C1 segment of cervical spinal cord (tissue), 14 donors: ENCODE results near the gene MYOM3.
"Not testable (repeated sequence)": the region's sequence is repeated elsewhere in the genome, so short reads cannot be mapped to it uniquely, and the experiment has no call there.

Experiments
- DNase-seq, 14 donors: peaks; one replicate each; lab custom pipeline; 2025; lab: John Stamatoyannopoulos, UW

MYOM3 gene

GRCh38 chr1:24030976-24031516 is 80.9 kb downstream of the MYOM3 start:
- not testable (repeated sequence) for DNase-seq

DNA sequence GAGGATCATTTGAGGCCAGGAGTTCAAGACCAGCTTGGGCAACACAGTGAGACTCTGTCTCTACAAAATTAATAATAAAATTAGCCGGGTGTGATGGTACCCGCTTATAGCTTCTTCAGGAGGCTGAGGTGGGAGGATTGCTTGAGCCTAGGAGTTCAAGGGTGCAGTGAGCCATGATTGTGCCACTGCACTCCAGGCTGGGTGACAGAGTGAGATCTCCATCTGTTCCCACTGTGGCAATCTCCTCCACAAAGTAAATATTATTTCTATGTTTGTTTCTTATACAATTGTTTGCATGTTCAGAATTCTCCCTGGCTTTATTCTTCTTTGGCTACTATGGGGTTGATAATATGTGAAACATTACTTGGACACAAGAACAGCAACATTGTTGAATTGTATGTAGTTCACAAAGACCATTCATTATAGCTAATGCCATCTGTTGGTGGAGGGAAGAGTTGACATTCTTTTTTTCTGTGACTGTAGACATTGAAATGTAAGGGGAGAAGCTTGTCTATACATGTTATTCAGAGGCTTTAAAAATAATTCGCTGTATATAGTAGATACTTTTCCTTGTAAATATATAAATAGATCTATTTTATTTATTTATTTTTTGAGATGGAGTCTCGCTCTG is 84.0 kb downstream of the MYOM3 start:
- no peak for DNase-seq

- no peak for DNase-seq
Measured at GRCh38 chr1:24022581-24023361, 89.2 kb downstream of the MYOM3 start.

DNA sequence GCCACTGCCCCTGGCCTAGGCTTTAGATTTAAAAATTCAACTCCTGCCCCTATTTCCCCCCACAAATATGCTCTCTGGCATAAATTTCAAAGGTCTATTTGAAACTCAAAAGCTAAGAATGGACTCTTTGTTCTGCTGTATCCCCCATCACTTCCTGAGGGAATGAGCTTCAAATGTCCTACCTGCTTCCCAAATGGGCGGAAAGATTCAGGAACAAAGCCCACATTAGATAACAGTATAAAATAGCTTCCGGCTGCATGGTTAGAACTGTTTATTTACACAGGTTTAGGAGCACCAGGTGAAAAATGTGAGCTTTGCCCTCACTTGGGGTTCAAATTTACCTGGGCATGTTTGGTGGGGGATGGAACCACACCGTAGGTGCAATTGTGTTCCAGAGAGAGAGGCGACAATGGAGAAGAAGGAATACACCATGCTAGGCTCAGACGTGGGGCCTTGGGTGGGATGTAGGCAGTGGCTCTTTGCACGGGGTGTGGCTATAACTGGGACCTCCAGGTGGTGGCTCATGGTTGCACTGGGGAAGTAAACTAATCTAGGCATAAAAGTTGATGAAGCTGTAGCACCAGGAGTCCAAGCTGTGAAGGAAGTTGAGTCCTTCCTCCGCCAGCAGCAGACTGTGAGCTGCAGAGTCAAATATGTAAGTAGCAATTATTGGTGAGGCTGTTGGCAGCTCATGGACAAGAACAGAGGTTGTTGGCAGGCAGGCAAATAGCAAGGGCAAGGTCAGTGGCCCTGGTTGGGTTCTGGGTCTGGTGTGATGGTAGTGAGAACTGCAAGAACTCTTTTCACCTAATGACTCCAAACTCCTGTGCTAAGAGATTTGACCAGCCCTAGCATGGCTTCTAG is 90.3 kb downstream of the MYOM3 start:
- no peak for DNase-seq

DNA sequence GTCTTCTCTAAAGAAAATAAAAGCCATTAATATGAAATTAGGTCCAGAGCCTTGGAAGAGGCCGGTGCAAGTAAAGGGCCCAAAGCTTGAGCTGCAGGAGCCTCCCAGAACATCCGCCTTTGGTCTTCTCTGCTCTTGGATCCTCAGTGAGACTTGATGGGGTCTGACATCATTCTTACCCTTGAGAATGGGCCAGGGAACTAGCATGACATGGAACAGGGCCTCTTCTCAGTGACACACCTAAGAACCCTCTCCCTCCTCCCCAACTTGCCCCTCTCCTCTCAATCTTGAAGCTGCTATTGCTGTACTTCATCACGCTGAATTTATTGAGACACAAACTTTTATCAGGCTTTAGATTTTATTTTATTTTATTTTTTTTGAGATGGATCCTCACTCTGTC is 91.5 kb downstream of the MYOM3 start:
- DNase-seq, result no peak

DNA sequence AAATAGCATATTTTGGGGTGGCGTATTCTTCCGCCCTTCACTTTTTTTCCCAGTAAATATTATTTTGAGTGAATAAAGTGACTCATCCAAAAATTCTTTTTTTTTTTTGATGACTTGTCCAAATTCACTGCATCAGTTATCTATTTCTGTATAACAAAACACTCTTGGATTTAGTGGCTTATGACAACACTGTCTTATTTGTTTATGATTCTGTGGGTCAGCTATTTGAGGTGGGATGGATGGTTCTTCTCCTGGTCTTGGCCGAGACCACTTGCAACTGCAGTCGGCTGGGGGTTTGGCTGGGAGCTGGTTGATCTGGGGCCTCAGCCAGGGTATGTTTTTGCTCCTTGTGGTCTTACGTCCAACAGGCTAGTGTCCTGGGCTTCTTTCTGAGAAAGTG is 91.9 kb downstream of the MYOM3 start:
- DNase-seq, result no peak

DNA sequence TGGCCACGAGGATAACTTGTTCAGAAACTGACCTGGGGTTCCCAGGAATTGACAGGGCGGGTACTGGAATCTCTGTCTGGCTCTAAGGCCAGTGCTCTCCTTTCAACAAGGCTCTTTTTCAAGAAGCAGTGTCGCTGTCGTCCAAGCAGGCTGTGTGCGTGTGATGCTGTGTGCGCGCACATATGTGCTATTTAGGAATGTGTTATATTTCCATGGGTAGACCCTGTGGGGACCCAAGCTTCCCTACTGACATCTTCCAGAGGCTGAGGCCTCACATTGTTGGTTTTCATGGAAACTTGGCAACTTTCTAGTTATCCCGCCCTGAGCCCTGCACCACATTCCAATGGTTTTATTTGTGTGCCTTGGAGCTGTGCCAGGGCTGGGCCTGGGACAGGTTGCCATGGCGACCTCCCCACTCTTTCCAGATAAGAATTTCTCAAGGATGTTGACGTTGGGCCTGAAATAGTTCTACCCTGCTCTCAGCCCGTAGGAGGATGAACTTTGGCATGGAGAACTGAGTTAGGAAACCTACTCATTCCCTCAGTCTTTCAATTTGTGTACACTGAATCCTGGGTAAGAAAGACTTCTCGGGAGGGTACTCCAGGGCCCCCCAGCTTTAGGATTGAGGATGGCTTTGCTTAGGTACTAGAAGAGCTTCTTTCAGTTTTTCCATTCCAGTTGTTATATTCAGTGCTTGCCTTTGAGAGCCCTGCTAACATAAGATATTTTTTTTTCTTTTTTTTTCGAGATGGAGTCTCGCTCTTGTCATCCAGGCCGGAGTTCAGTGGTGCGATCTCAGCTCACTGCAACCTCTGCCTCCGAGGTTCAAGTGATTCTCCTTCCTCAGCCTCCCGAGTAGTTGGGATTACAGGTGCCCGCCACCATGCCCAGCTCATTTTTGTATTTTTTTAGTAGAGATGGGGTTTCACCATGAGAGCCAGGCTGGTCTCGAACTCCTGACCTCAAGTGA is 93.0 kb downstream of the MYOM3 start:
- DNase-seq, result peak in 8 of 14 donors; percentile 2 to 56 (median 28)

GRCh38 chr1:24015221-24016210 is 96.4 kb downstream of the MYOM3 start:
- DNase-seq, result no peak

DNA sequence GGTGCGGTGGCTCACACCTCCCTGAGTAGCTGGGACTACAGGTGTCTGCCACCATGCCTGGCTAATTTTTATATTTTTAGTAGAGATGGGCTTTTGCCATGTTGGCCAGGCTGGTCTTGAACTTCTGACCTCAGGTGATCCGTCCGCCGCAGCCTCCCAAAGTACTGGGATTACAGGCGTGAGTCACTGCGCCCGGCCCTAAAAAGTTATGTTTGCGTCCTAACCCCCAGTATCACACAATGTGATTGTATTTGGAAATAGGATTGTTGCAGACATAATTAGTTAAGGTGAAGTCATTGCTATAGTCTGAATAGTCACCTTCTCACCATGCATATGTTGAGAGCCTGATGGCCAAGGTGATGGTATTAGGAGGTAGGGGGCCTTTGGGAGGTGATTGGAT is 99.1 kb downstream of the MYOM3 start:
- DNase-seq, result not testable (repeated sequence)

GRCh38 chr1:24010650-24011049 is 101.3 kb downstream of the MYOM3 start:
- DNase-seq, result no peak

DNA sequence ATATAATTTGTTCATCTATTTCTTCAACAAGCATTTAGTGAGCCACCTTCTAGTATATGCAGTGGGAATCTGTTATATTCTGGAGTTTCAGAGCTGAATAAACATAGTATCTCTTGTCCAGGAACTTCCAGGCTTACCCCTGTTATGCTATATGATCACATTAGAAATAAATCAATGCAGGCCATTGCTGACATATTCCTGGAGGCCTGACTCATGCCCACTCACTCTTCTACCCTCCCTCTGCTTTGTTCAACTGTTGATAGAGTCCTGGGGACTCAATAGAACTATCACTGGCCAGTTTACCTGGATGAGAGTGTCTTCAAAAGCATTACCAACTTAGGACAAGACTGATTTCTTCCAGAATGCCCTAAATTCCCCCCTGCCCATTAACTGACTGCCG is 102.5 kb downstream of the MYOM3 start:
- DNase-seq, result no peak

DNA sequence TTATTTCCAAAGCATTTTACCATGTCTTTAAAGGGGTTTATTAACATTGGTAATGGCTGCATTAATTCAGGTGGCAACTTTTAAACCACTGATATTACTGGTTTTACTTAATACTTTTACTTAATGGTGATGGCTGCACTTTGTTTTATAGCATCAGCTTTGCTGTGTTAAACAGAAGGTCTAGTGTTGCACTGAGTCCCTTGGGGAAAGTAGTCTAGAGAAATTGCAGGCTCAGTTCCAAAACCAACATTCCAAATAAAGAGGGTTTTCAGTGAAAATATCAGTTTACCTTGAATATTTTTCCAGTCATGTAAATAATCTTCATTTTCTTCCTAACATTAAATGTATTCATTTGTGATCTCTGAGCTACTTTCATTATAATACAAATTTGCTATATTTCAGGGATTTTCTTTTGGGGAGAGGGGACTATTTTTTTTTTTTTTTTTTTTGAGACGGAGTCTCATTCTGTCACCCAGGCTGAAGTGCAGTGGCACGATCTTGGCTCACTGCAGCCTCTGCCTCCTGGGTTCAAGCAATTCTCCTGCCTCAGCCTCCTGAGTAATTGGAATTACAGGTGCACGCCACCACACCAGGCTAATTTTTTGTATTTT is 103.3 kb downstream of the MYOM3 start:
- not testable (repeated sequence) for DNase-seq

DNA sequence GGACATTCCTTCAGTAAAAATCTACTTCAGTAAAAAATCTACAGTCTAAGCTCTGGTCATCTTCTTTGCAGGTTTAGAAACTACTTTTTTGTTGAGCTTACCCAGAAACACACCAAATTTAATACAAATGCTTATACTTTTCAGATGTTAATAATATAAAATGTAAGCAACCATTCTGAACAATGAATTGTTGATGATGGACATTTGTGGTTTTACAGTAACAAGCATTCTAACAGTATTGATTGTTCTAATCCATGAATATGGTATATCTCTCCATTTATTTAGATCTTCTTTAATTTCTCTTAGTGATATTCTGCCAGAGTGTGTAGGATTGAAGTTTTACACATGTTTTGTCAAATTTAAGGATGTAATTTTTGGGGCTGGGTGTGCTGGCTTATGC is 104.9 kb downstream of the MYOM3 start:
- DNase-seq, result no peak
